Measurements from ENCODE around the gene SCMH1. TPM values are rescaled to one million over a fixed set of nuclear protein-coding genes. Genes with fewer than 3 reads are reported as not detected.
A peak's percentile ranks its signal among the peaks of the same experiment; 100 is the strongest.
"Not testable (repeated sequence)": the region's sequence is repeated elsewhere in the genome, so short reads cannot be mapped to it uniquely, and the experiment has no call there.

The SCMH1 gene
- total RNA-seq, 1 donor from 2014 or later = 57.6 TPM

DNA sequence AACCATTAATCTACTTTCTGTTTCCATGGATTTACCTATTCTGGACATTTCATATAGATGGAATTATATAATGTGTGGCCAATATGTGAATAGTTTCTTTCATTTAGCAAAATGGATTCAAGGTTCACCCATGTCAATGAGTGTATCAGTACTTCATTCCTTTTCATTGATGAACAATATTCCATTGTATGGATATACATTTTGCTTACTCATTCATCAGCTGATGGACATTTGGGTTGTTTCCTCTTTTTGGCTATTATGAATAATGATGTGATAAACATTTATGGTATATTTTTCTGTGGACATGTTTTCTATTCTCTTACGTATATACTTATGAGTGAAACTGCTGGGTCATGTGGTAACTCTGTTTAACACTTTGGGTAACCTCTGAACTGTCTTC is 97.8 kb downstream of the SCMH1 start:
- no peak for DNase-seq (ENCODE audit: low spot score, unreplicated experiment)
- TF ChIP-seq, protein P1, sequence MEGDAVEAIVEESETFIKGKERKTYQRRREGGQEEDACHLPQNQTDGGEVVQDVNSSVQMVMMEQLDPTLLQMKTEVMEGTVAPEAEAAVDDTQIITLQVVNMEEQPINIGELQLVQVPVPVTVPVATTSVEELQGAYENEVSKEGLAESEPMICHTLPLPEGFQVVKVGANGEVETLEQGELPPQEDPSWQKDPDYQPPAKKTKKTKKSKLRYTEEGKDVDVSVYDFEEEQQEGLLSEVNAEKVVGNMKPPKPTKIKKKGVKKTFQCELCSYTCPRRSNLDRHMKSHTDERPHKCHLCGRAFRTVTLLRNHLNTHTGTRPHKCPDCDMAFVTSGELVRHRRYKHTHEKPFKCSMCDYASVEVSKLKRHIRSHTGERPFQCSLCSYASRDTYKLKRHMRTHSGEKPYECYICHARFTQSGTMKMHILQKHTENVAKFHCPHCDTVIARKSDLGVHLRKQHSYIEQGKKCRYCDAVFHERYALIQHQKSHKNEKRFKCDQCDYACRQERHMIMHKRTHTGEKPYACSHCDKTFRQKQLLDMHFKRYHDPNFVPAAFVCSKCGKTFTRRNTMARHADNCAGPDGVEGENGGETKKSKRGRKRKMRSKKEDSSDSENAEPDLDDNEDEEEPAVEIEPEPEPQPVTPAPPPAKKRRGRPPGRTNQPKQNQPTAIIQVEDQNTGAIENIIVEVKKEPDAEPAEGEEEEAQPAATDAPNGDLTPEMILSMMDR (IDR thresholded peaks at IDR 0.05; ENCODE audit: unreplicated experiment) = no peak
- Mint-ChIP-seq H3K27me3 (no peaks in the 10 kb centered on the region), H3K9me3 (ENCODE audit: low read depth) (peaks cover 42% of the 10 kb centered on the region), H3K4me3 (ENCODE audit: low read depth) (no peak overlapping the region), H3K36me3 (ENCODE audit: insufficient read depth) (peaks cover 63% of the 10 kb centered on the region), H3K4me1 (ENCODE audit: low read depth) (no peaks in the 10 kb centered on the region), H3K27ac (no peak overlapping the region)

- TF ChIP-seq, protein P1 (IDR thresholded peaks at IDR 0.05; ENCODE audit: unreplicated experiment) = no peak
- no peak for DNase-seq (ENCODE audit: low spot score, unreplicated experiment)
- Mint-ChIP-seq H3K36me3 (ENCODE audit: insufficient read depth) (peaks cover 66% of the 10 kb centered on the region), H3K4me1 (ENCODE audit: low read depth) (peaks cover 1% of the 10 kb centered on the region), H3K4me3 (ENCODE audit: low read depth) (no peak overlapping the region), H3K9me3 (ENCODE audit: low read depth) (peaks cover 37% of the 10 kb centered on the region), H3K27me3 (no peaks in the 10 kb centered on the region), H3K27ac (no peak overlapping the region)
Measured at GRCh38 chr1:41138549-41138948, 103.6 kb downstream of the SCMH1 start.

DNA sequence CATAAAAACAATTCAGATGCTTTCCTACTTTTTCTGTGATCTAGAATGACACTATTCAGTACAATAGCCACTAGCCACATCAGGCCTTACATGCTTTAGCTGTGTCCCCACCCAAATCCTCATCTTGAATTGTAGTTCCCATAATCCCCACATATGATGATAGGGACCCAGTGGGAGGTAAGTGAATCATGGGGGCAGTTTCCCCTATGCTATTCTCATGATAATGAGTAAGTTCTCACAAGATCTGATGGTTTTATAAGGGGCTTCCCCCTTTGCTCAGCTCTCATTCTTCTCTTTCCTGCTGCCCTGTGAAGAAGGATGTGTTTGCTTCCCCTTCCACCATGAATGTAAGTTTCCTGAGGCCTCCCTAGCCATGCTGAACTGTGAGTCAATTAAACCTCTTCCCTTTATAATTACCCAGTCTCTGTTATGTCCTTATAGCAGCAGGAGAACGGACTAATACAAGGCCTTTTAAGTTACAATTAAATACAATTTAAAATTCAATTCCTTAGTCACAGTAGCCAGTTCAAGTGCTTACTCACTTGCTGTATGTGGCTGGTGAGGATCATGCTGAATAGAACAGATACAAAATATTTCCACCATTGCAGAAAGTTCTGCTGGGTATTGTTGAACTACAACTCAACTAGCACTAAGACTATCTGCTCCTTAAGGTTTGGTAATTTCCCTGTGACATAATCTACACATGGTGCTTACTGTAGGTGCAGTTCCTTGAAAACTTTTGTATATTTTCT is 106.7 kb downstream of the SCMH1 start:
- H3K36me3 Mint-ChIP-seq (ENCODE audit: insufficient read depth) = peaks cover 60% of the 10 kb centered on the region
- H3K4me3 Mint-ChIP-seq (ENCODE audit: low read depth) = no peak overlapping the region
- H3K4me1 Mint-ChIP-seq (ENCODE audit: low read depth) = peaks cover 5% of the 10 kb centered on the region
- no peak for DNase-seq (ENCODE audit: low spot score, unreplicated experiment)
- TF ChIP-seq, protein P1 (IDR thresholded peaks at IDR 0.05; ENCODE audit: unreplicated experiment) = no peak
- no peak overlapping the region for H3K27ac Mint-ChIP-seq
- H3K27me3 Mint-ChIP-seq = no peaks in the 10 kb centered on the region
- peaks cover 32% of the 10 kb centered on the region for H3K9me3 Mint-ChIP-seq (ENCODE audit: low read depth)

DNA sequence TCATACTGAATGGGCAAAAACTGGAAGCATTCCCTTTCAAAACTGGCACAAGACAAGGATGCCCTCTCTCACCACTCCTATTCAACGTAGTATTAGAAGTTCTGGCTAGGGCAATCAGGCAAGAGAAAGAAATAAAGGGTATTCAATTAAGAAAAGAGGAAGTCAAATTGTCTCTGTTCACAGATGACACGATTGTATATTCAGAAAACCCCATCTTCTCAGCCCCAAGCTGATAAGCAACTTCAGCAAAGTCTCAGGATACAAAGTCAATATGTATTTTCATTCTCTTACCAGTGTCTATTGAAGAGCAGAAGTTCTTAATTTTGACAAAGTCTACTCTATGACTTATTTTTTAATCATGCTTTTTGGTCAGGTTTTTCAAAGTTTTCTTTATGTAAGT is 107.8 kb downstream of the SCMH1 start:
- peaks cover 54% of the 10 kb centered on the region for H3K36me3 Mint-ChIP-seq (ENCODE audit: insufficient read depth)
- not testable (repeated sequence) for H3K27ac Mint-ChIP-seq; H3K4me1 Mint-ChIP-seq (ENCODE audit: low read depth); H3K4me3 Mint-ChIP-seq (ENCODE audit: low read depth); DNase-seq (ENCODE audit: low spot score, unreplicated experiment); H3K27me3 Mint-ChIP-seq
- peaks cover 25% of the 10 kb centered on the region for H3K9me3 Mint-ChIP-seq (ENCODE audit: low read depth)

GRCh38 chr1:41122851-41123518 is 119.1 kb downstream of the SCMH1 start:
- Mint-ChIP-seq H3K4me1 (ENCODE audit: low read depth) (peaks cover 7% of the 10 kb centered on the region), H3K36me3 (ENCODE audit: insufficient read depth) (peaks cover 4% of the 10 kb centered on the region), H3K4me3 (ENCODE audit: low read depth) (no peak overlapping the region), H3K27me3 (no peaks in the 10 kb centered on the region), H3K9me3 (ENCODE audit: low read depth) (no peaks in the 10 kb centered on the region), H3K27ac (no peak overlapping the region)
- DNase-seq (ENCODE audit: low spot score, unreplicated experiment) = no peak
- TF ChIP-seq, protein P1 (IDR thresholded peaks at IDR 0.05; ENCODE audit: unreplicated experiment) = peak; percentile 61
